Skin epidermis (tissue), 12 donors: ENCODE measurements around the gene PRKCSH.

ENCODE experiments used
- H3K27ac ChIP-seq, 21 experiments: fragments of 200-600 bp; sonication (generic) in 11 of 21; one replicate each; pipeline ENCODE4 v1.5.0; 2020; ENCODE audit warnings: mild to moderate bottlenecking in 3 of 21, inconsistent platforms in 2 of 21, moderate library complexity in 2 of 21
- H3K4me3 ChIP-seq, 7 experiments: fragments of 200-600 bp; sonication (generic) in 2 of 7; one replicate each; pipeline ENCODE4 v1.5.0; 2020; ENCODE audit warnings: inconsistent platforms in 2 of 7, mild to moderate bottlenecking in 2 of 7, moderate library complexity in 1 of 7

PRKCSH gene

GRCh38 chr19:11486661-11487503 lies 51.4 kb downstream of the PRKCSH start:
- H3K4me3 ChIP-seq, result no peak overlapping the region
- no peak overlapping the region for H3K27ac ChIP-seq

GRCh38 chr19:11489378-11489777 lies 53.9 kb downstream of the PRKCSH start:
- Histone ChIP-seq H3K4me3 (no peak overlapping the region), H3K27ac (no peak overlapping the region)

DNA sequence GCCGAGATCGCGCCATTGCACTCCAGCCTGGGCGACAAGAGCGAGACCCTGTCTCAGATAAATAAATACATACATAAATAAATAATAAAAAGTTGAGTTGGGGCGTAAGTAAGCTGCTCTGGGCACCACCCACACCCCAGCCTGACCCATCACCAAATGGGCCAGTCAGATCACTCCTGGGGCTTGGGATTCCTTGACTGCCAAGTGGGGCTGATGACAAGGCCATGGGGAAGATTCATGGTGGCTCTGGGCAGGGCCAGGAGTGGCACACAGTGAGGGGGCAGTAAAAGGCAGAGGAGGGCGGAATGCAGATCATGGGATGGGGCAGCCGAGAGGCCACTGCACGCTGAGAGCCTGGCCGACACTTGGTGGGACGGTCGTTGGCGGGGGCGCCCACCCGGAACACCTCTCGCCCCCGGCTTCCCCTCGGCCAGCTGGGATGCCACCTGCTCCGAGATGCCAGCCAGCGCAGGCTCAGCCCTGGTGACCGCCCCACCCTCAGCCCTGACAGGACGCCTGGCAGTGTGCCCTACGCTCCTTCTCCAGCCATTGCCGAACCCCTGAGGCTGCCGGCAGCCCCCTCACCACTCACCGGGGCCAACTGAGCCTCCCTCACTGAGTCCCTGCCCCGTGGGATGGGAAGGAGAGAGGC lies 59.3 kb downstream of the PRKCSH start:
- Histone ChIP-seq H3K4me3 (no peak overlapping the region), H3K27ac (no peak overlapping the region)

DNA sequence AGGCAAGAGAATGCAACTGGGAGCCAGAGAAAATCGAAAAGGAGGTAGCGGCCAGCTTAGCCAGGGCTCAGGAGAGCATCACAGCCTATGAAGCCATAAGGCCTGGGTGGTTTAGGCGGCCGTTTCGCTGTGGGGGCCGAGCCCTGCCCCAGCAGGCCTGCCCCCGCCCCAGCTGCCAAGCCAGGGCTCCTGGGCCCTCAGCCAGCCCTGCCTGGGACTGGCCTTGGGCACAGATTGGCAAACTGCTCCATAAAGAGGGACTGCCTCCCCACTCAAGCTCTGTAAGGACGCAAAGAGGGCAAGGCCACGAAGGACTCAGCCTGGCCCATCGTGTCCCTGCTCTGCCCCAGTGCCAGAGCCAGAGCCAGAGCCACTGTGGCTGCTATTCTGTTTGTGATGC lies 60.0 kb downstream of the PRKCSH start:
- Histone ChIP-seq H3K27ac (no peak overlapping the region), H3K4me3 (no peak overlapping the region)

DNA sequence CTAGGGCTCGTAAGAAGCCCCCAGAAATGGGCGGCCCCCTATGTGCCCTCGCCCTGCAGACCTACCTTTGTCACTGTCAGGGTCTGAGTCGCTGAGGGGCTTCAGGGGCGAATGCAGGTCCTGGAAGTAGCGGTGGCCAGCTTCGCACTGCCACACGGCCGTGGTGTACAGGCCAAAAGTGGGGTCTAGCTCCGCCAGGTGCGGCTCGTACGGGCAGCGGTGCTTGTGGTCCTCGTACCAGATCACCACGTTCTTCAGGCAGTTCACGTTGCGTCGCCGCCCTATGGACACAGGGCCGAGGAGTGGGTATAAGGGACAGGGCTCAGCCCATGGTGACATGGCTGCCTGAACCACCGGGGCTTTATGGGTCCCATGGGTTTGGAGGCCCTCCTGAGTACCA lies 60.5 kb downstream of the PRKCSH start:
- no peak overlapping the region for H3K4me3 ChIP-seq
- H3K27ac ChIP-seq, result no peak overlapping the region

- Histone ChIP-seq H3K4me3 (no peak overlapping the region), H3K27ac (no peak overlapping the region)
Measured at GRCh38 chr19:11496391-11497163, 61.1 kb downstream of the PRKCSH start.

DNA sequence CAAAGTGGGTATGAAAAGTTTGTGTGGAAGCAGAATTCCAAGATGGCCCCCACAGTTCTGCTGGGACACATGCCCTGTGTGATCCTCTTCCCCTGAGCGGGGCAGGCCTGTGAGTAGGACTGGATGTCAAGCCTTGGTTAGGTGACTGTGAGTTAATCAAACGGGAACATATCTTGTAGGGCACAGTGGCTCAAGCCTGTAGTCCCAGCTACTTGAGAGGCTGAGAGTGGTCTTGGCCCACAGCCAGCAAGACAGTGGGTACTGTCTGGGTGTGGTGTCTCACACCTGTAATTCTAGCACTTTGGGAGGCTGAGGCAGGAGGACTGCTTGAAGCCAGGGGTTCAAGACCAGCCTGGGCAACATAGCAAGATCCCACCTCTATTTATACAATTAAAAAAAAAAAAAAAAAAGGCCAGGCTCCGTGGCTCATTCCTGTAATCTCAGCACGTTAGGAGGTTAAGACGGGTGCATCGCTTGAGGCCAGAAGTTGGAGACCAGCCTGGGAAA lies 63.8 kb downstream of the PRKCSH start:
- Histone ChIP-seq H3K4me3 (no peak overlapping the region), H3K27ac (no peak overlapping the region)

DNA sequence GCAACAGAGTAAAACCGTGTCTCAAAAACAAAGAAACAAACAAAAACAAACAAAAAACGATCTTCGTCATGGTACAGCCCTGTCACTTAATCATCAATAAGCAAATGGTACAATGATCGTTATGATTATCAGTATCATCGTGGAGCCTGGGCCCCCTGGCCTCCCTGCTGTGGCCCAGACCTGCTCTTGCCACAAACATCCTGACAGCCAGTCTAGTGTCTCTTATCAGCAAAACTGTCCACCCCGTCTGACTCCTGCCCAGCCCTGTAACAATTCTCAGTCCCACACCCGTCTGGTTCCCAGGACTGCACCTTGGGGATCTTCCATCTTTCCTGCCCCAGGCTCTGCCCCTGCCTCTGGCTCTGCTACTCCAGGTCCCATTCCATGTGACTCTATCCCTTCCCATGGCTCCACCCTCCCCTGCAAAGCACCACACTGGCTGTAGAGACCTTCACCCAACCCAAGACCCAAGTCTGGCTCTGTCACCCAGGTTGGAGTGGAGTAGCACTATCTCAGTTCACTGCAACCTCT lies 64.5 kb downstream of the PRKCSH start:
- H3K4me3 ChIP-seq, result no peak overlapping the region

More for the DNA sequence above, 64.5 kb downstream of the PRKCSH start:
- no peak overlapping the region for H3K27ac ChIP-seq
